HepG2 (cell line): ENCODE measurements around the gene PSMC3IP. TPM values are rescaled to one million over a fixed set of nuclear protein-coding genes. Genes with fewer than 3 reads are reported as not detected.

Source experiments
- ATF2 ChIP-seq: sonication (generic); formaldehyde crosslinking; IDR thresholded peaks from 2 replicates; pipeline ENCODE4 v1.4.0; 2020; ENCODE audit warnings: missing genetic modification reagents
- ATF3 ChIP-seq: sonication (generic); formaldehyde crosslinking; IDR thresholded peaks from 2 replicates; pipeline ENCODE4 v1.4.0; 2020; ENCODE audit warnings: missing genetic modification reagents
- CTCF ChIP-seq: sonication (generic); formaldehyde crosslinking; IDR thresholded peaks from 2 replicates; pipeline ENCODE4 v1.5.0; 2020; ENCODE audit warnings: mild to moderate bottlenecking, missing genetic modification reagents, moderate library complexity
- IRX3 ChIP-seq: sonication (generic); formaldehyde crosslinking; IDR thresholded peaks from 2 replicates; pipeline ENCODE4 v1.8.1; 2023; ENCODE audit warnings: mild to moderate bottlenecking, low read depth, missing genetic modification reagents, borderline replicate concordance
- KIAA2018 ChIP-seq: sonication (generic); formaldehyde crosslinking; IDR thresholded peaks from 2 replicates; pipeline ENCODE4 v1.5.0; 2020; ENCODE audit warnings: mild to moderate bottlenecking, missing genetic modification reagents, borderline replicate concordance
- SP5 ChIP-seq: IDR thresholded peaks from 2 replicates; pipeline ENCODE4 v1.6.1; 2016; ENCODE audit warnings: low read depth, borderline replicate concordance
- TMF1 ChIP-seq: sonication (generic); formaldehyde crosslinking; IDR thresholded peaks from 2 replicates; pipeline ENCODE4 v1.8.1; 2022; ENCODE audit warnings: low read depth, missing genetic modification reagents
- YY1 ChIP-seq: IDR thresholded peaks from 2 replicates; pipeline ENCODE4 v1.6.1; 2011; ENCODE audit warnings: low read length, low read depth, moderate library complexity, mild to moderate bottlenecking; ENCODE audit not compliant: insufficient read depth, insufficient replicate concordance
- ZFYVE20 ChIP-seq: sonication (generic); formaldehyde crosslinking; IDR thresholded peaks from 2 replicates; pipeline ENCODE4 v1.8.0; 2023; ENCODE audit warnings: low read depth, mild to moderate bottlenecking, moderate library complexity, missing genetic modification reagents, borderline replicate concordance
- ZNF18 ChIP-seq: sonication (generic); formaldehyde crosslinking; IDR thresholded peaks from 2 replicates; pipeline ENCODE4 v1.8.0; 2022; ENCODE audit warnings: mild to moderate bottlenecking, missing genetic modification reagents; ENCODE audit not compliant: insufficient replicate concordance
- ZNF446 ChIP-seq: sonication (generic); formaldehyde crosslinking; IDR thresholded peaks from 2 replicates; pipeline ENCODE4 v1.5.0; 2020; ENCODE audit warnings: mild to moderate bottlenecking, missing genetic modification reagents
- ZNF510 ChIP-seq: sonication (generic); formaldehyde crosslinking; IDR thresholded peaks from 2 replicates; pipeline ENCODE4 v1.4.0; 2020; ENCODE audit warnings: low read depth, mild to moderate bottlenecking, missing genetic modification reagents
- ZNF556 ChIP-seq: sonication (generic); formaldehyde crosslinking; IDR thresholded peaks from 2 replicates; pipeline ENCODE4 v1.4.0; 2020; ENCODE audit warnings: mild to moderate bottlenecking, missing genetic modification reagents, borderline replicate concordance
- ZSCAN9 ChIP-seq: IDR thresholded peaks from 2 replicates; pipeline ENCODE4 v1.6.1; 2016; ENCODE audit warnings: borderline replicate concordance
- polyA plus RNA-seq, 8 experiments: library from polyadenylated mRNA; depleted of rRNA in 3 of 8; stranded (reverse) in 7 of 8; unstranded in 1 of 8; fragments of >200 nt; fragmentation: Illumina TruSeq in 4 of 8; extraction: Trizol in 4 of 8; gene quantifications; 2 replicates each; pipeline versions ENCODE4 v1.2.1 to v1.2.3, GENCODE V29; 2011 to 2016; ENCODE audit warnings: low read depth in 4 of 8, missing spikeins in 1 of 8, mixed read lengths in 1 of 8; ENCODE audit not compliant: insufficient read depth in 1 of 8
- total RNA-seq, 5 experiments: library from RNA; depleted of rRNA; stranded (reverse); fragments of >200 nt; fragmentation: Illumina TruSeq; extraction: Trizol; gene quantifications; 2 replicates each; pipeline ENCODE4 v1.2.3, GENCODE V29; 2016; ENCODE audit warnings: low read depth in 1 of 5

PSMC3IP gene
- total and polyA plus RNA-seq, 2 of the 13 experiments (the other 11 are each of a cell fraction or from before 2014, with no cell fraction given), result 6.5 to 22.4 TPM

GRCh38 chr17:42536372-42537155 is 41.0 kb downstream of the PSMC3IP start (continued):
- no peak for TF ChIP-seq ZNF18 (CRISPR knock-in tag)
- peak; percentile 65; the same call in 1 of the 2 replicates for TF ChIP-seq ZNF556 (CRISPR knock-in tag)
- no peak; the same call in 1 of the 2 replicates for TF ChIP-seq ATF3 (CRISPR knock-in tag)
- no peak for TF ChIP-seq YY1
- TF ChIP-seq KIAA2018 (CRISPR knock-in tag), result 0 out of 2 replicates have a peak, but pooled peaks have one; percentile 77
- TF ChIP-seq ZNF510, result no peak
- TF ChIP-seq TMF1 (CRISPR knock-in tag), result peak; percentile 91
- peak; percentile 69; the same call in 1 of the 2 replicates for TF ChIP-seq ZSCAN9 (CRISPR knock-in tag)
- TF ChIP-seq CTCF (CRISPR knock-in tag), result peak; percentile 36; the same call in 1 of the 2 replicates
- 0 out of 2 replicates have a peak, but pooled peaks have one; percentile 53 for TF ChIP-seq ZNF446 (CRISPR knock-in tag)
- TF ChIP-seq ATF2 (CRISPR knock-in tag), result peak; percentile 89
- TF ChIP-seq SP5 (CRISPR knock-in tag), result peak; percentile 88
- TF ChIP-seq IRX3, result peak; percentile 88
- TF ChIP-seq ZFYVE20 (CRISPR knock-in tag), result peak; percentile 28
